GM18873 (cell line): ENCODE results near the gene SCN2A.
A peak's percentile ranks its signal among the peaks of the same experiment; 100 is the strongest.
"Not testable (repeated sequence)": the region's sequence is repeated elsewhere in the genome, so short reads cannot be mapped to it uniquely, and the experiment has no call there.

Source experiments
- ATAC-seq: cut with Tn5 transposase; IDR thresholded peaks from one replicate; pipeline ENCODE4 v1.9.1; 2021; ENCODE audit warnings: mild to moderate bottlenecking, moderate library complexity, moderate number of reproducible peaks; ENCODE audit not compliant: unreplicated experiment, low FRiP score

SCN2A gene

GRCh38 chr2:165248238-165248637, 9.0 kb downstream of the SCN2A start:
- ATAC-seq, result no peak

GRCh38 chr2:165251366-165251765, 12.2 kb downstream of the SCN2A start:
- ATAC-seq, result no peak

DNA sequence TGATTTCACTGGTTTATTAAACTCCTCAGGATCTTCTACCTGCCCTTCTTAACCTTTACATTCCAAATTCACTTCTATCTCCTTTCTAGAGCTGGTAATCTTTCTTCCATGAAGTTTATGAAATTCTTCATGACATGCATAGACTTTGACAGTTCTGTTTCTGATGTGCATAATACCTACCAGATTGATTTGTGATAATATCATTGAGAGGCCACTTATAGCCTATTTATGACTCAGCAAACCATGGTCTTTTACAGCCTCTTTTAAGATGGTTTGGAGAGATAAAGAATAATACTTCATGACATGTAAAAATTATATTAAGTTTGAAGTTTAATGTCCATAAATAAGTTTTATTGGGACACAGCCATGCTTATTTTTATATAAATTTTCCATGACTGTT, 14.0 kb downstream of the SCN2A start:
- no peak for ATAC-seq

GRCh38 chr2:165256618-165257017, 17.4 kb downstream of the SCN2A start:
- no peak for ATAC-seq

GRCh38 chr2:165260347-165260746, 21.1 kb downstream of the SCN2A start:
- not testable (repeated sequence) for ATAC-seq

GRCh38 chr2:165268754-165269153, 29.5 kb downstream of the SCN2A start:
- no peak for ATAC-seq

GRCh38 chr2:165273176-165273575, 34.0 kb downstream of the SCN2A start:
- ATAC-seq, result no peak

DNA sequence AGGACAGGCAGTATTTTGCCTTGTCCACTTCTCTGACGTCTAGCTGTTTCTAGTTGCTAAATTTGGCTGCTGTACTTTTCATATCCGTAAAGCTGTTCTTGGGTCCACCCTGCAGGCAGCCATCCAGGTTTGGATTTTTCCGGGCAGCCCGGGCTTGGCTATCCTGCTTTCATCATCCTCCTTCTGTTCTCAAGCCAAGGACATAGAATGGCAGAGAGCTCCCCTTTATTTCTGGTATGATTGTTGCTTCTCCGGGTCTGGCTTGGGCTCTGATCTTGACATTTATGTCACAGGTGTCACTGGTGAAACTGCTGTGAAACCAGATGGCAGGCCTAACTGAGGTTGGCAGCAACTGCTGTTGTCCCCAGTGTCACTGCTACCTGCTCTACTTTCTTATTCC, 35.5 kb downstream of the SCN2A start:
- no peak for ATAC-seq

GRCh38 chr2:165275932-165276331, 36.7 kb downstream of the SCN2A start:
- no peak for ATAC-seq

DNA sequence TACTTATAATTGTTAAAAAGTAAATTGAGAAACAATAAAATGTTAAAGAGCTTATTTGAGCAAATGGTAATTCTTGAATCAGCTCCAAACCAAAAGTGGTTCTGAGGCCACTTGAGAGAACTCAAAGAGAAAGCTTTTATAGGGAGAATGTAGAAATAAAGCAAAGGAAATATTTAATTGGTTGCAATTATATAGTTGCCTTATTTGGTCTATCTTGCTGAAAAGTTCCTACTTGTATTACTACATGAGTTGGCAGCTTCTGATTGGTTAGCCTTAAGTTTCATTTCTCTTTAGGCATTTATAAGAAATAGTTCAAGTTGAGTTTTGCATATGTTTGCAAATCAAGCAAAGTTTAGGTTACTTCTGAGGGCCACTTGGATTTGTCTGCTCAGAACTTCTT, 38.1 kb downstream of the SCN2A start:
- ATAC-seq, result no peak

DNA sequence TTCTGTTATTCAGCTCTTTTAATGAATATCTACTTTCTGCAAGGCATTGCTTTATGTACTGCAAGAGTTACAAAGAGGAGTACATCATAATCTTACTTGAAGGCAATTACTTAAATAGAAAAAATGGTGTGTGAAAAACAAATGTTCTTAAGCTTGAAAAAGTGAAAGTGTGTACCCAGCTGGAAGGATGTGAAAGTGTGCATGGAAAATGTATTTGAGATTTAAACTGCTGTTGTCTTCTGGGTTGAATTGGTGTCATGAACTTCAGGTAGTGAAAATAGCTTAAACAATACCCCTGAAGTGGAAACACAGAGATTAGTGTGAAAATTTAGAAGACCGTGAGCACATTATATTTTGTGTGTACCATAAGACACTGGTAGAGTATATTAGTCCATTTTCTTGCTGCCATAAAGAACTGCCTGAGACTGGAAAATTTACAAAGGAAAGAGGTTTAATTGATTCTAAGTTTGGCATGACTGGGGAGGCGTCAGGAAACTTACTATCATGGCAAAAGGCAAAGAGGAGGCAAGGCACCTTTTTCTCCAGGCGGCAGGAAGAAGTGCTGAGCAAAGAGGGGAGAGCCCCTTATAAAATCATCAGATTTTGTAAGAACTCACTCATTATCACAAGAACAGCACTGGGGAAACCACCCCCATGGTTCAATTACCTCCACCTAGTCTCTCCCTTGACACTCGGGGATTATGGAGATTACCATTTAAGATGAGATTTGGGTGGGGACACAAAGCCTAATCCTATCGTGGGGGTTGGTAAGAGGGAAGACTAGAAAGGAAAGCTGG, 38.8 kb downstream of the SCN2A start:
- ATAC-seq, result no peak

DNA sequence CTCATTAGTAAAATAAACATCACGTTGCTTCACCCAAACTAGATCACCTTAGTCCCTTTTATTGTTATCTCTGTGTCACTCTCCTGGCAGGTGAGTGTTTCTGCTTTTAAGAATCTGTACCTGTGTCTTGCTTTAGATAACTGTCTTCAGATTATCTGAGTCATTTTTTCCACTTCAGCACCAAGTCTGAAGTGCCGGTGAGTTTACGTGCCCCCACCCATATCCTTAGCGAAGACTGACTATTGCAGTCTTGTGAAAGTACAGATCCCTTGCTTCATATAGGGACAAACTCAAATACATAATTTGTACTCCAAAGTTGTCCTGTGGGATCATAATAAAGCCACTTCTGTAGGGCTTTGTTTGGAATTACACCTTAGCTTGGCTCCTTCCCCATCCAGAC, 41.1 kb downstream of the SCN2A start:
- ATAC-seq, result no peak

- no peak for ATAC-seq
Observed at GRCh38 chr2:165281387-165281786, 42.2 kb downstream of the SCN2A start.

GRCh38 chr2:165283342-165283741, 44.1 kb downstream of the SCN2A start:
- no peak for ATAC-seq

GRCh38 chr2:165287094-165287778, 48.0 kb downstream of the SCN2A start:
- no peak for ATAC-seq

DNA sequence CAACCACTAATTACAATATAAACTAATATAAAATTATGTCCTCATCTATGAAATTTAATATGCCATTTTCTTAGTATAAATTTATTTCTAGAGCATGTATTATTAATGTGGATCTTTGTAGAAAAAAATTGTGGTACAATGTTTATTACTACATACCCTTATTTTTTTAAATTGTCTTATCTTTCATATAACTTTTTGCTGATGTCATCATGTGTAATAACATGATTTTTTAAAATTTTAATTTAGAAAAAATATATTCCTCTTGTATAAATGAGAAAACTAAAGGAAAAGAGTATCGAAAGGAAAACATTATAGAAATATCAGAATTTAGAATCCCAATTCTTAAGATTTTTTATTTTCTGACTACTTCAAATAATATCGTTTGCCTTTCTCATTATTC, 49.9 kb downstream of the SCN2A start:
- no peak for ATAC-seq

- peak; percentile 100 for ATAC-seq
Observed at GRCh38 chr2:165293440-165294420, 54.5 kb downstream of the SCN2A start.

GRCh38 chr2:165294912-165295311, 55.7 kb downstream of the SCN2A start:
- ATAC-seq, result no peak

GRCh38 chr2:165295643-165296042, 56.4 kb downstream of the SCN2A start:
- no peak for ATAC-seq

- ATAC-seq, result no peak
Observed at GRCh38 chr2:165305391-165306096, 66.3 kb downstream of the SCN2A start.
